VCaP (cell line): ENCODE measurements around the gene UPP1.

Experiments used
- H3K27ac ChIP-seq: fragments of 450-650 bp; 2 replicates; pipeline ENCODE4 v1.5.1; 2017
- CTCF ChIP-seq: fragments of 450-650 bp; conservative IDR thresholded peaks from 2 replicates; pipeline ENCODE4 v1.5.1; 2017; ENCODE audit warnings: mild to moderate bottlenecking, moderate library complexity

UPP1 gene

GRCh38 chr7:48097521-48098231 is 8.6 kb downstream of the UPP1 start:
- H3K27ac ChIP-seq = no peak overlapping the region
- no peak for TF ChIP-seq CTCF

DNA sequence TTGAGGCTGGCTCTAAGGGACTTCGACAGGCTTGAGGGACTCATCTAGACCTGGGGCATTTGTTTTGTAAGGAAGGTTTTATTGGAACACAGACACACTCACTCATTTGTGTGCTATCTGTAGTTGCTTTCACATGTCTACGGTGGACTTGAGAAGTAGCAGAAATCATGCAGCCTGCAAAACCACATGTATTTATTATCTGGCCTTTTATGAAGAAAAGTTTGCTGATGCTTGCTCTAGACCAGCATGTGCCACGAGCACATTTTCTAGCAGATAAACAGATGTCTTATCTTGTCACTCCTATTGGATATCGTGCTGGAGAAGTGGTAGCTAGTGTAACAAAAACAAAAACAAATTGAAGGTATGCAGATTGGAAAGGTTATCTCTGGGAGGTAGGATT is 9.8 kb downstream of the UPP1 start:
- TF ChIP-seq CTCF = no peak
- no peak overlapping the region for H3K27ac ChIP-seq

- H3K27ac ChIP-seq = no peak overlapping the region
- no peak for TF ChIP-seq CTCF
Observed at GRCh38 chr7:48099781-48100180, 10.7 kb downstream of the UPP1 start.

GRCh38 chr7:48101352-48101751 is 12.3 kb downstream of the UPP1 start:
- H3K27ac ChIP-seq = no peak overlapping the region
- no peak for TF ChIP-seq CTCF

DNA sequence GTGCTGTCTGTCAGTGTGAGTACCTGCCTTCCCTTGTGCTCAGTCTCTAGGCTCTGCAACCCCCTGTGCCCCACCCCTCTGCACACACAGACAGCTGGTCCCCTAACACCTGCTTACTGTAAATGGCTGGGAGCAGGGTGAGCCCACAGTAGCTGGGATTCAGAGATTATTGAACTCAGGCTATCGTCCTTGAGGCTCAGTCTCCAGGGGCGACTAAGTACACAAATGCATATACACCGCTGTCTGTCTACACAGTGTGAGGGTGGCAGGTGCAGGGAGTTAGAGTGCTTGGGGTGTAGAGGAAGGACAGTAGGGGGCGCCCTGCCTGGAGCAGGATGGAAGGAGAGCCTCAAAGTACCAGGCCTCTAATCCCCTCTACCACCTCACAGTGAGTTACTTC is 12.9 kb downstream of the UPP1 start:
- H3K27ac ChIP-seq = no peak overlapping the region
- TF ChIP-seq CTCF = no peak; the same call in 1 of the 2 replicates

DNA sequence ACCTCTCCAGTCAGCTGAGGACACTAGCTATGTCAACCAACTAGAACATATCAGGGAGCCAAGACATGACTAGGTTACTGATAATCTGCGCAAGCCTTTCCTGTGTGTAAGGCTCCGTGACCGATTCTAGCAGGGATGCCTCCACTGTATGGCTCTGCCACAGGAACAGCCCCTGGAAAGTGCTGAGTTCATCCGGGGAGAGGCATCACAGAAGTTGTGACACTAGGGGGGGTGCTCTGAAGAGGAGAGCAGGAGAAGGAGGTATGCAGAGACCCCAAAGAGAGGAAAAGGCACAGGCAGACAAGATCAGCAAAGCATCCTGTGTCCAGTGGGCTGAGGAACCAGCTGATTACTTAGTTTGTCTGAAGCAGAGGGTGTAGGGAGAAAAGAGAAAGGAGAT is 13.5 kb downstream of the UPP1 start:
- no peak overlapping the region for H3K27ac ChIP-seq
- no peak for TF ChIP-seq CTCF

- no peak for TF ChIP-seq CTCF
Observed at GRCh38 chr7:48105045-48105444, 16.0 kb downstream of the UPP1 start.

More at GRCh38 chr7:48105045-48105444, 16.0 kb downstream of the UPP1 start:
- no peak overlapping the region for H3K27ac ChIP-seq
